ENCODE data around the gene ZNF778.

GRCh38 chr16:89195521-89196171 is 21.9 kb upstream of the ZNF778 start:
- no peak for TF ChIP-seq CTCF (IDR thresholded peaks at IDR 0.05; ENCODE audit: insufficient read depth, low read length, poor library complexity, severe bottlenecking)
- no peak for TF ChIP-seq EZH2phosphoT487 (conservative IDR thresholded peaks at IDR 0.05; ENCODE audit: low read length)
